Measurements from ENCODE around the gene ADCY4.
A peak's percentile ranks its signal among the peaks of the same experiment; 100 is the strongest.

The ADCY4 gene

DNA sequence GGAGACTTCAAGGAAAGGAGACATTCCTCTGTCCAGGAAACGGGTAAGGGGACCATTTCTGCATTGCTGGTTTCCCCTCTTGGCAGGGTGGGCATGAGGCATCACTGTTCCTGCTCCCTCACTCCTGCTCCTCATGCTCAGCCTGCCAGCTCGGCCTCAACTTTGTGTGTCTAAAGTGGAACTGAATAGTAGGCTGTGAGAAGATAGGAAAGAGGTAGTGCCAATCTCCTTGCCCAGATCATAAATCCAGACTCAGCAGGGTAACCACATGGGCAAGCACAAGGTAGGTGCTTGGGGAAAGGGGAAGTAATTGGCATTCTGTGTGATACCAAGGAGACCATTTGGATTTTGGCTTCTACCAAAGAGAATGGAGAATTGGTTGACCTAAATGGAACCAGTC lies 21.0 kb downstream of the ADCY4 start:
- H3K4me3 ChIP-seq (ENCODE audit: low read depth, low read length): no peak overlapping the region
- peaks cover 11% of the 10 kb centered on the region for H3K27me3 ChIP-seq (ENCODE audit: control insufficient read depth, insufficient read depth, low read length)
- no peaks in the 10 kb centered on the region for H3K9me3 ChIP-seq (ENCODE audit: control insufficient read depth, insufficient read depth, low read depth, low read length)
- no peak overlapping the region for H3K9ac ChIP-seq (ENCODE audit: low read length)
- peaks cover 22% of the 10 kb centered on the region; the same call in 1 of the 2 replicates for H3K36me3 ChIP-seq (ENCODE audit: control insufficient read depth, insufficient read depth, low read length)
- H3K4me1 ChIP-seq (ENCODE audit: control insufficient read depth, insufficient read depth, low read length): peaks cover 9% of the 10 kb centered on the region
- H3K27ac ChIP-seq (ENCODE audit: low read depth, low read length): no peak overlapping the region

DNA sequence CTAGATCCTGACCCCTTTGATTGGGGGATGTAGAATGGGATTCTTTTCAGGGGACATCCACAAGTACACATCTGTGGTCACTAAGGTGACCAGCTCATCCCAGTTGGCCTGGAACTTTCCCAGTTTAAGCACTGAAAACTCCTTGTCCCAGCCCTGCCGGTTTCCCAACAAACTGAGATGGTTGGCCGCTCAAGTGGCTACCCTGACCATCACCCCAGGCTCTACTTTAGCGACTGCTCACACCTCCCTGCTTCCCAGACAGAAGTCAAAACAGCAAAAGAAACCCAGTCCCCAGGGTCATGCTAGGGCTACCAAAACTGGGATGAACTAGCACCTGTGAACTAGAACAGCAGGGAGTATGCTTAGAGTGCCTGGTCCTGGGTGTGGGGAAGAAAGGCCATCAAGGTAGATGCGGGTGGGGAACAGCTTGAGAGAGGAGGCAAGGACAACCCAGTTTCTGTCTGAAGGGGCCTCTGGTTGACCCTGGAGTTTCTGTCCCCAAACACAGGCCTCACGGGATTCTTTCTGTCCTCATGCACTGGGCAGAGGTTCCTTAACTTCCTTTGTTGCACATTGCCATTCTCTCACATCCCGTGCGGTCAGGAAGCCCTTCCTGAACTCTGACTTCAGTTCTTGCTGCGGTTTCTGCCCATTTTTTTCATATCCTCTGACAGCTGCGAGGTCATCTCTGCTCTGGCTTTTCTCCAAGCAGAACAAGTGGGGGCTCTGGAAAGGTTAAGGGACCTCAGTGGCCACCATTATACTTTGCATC lies 21.9 kb downstream of the ADCY4 start:
- H3K27ac ChIP-seq (ENCODE audit: low read depth, low read length): no peak overlapping the region
- peaks cover 9% of the 10 kb centered on the region for H3K4me1 ChIP-seq (ENCODE audit: control insufficient read depth, insufficient read depth, low read length)
- H3K9ac ChIP-seq (ENCODE audit: low read length): no peak overlapping the region
- peaks cover 23% of the 10 kb centered on the region; the same call in 1 of the 2 replicates for H3K36me3 ChIP-seq (ENCODE audit: control insufficient read depth, insufficient read depth, low read length)
- H3K9me3 ChIP-seq (ENCODE audit: control insufficient read depth, insufficient read depth, low read depth, low read length): no peaks in the 10 kb centered on the region
- H3K27me3 ChIP-seq (ENCODE audit: control insufficient read depth, insufficient read depth, low read length): peaks cover 8% of the 10 kb centered on the region; the same call in 1 of the 2 replicates
- no peak overlapping the region for H3K4me3 ChIP-seq (ENCODE audit: low read depth, low read length)

- no peak overlapping the region for H3K27ac ChIP-seq (ENCODE audit: low read depth, low read length)
- H3K9ac ChIP-seq (ENCODE audit: low read length): no peak overlapping the region
- peaks cover 26% of the 10 kb centered on the region for H3K36me3 ChIP-seq (ENCODE audit: control insufficient read depth, insufficient read depth, low read length)
- no peak overlapping the region for H3K4me3 ChIP-seq (ENCODE audit: low read depth, low read length)
- peaks cover 10% of the 10 kb centered on the region for H3K4me1 ChIP-seq (ENCODE audit: control insufficient read depth, insufficient read depth, low read length)
- peaks cover 1% of the 10 kb centered on the region; the same call in 1 of the 2 replicates for H3K27me3 ChIP-seq (ENCODE audit: control insufficient read depth, insufficient read depth, low read length)
- no peaks in the 10 kb centered on the region for H3K9me3 ChIP-seq (ENCODE audit: control insufficient read depth, insufficient read depth, low read depth, low read length)
Observed at GRCh38 chr14:24311837-24312615, 22.8 kb downstream of the ADCY4 start.

- Histone ChIP-seq H3K4me3 (ENCODE audit: low read depth, low read length) (peak within 1 kb of the TSS; percentile 40; the same call in 1 of the 2 replicates), H3K4me1 (ENCODE audit: control insufficient read depth, insufficient read depth, low read length) (peaks cover 6% of the 10 kb centered on the region), H3K27me3 (ENCODE audit: control insufficient read depth, insufficient read depth, low read length) (no peaks in the 10 kb centered on the region), H3K9me3 (ENCODE audit: control insufficient read depth, insufficient read depth, low read depth, low read length) (no peaks in the 10 kb centered on the region), H3K36me3 (ENCODE audit: control insufficient read depth, insufficient read depth, low read length) (peaks cover 37% of the 10 kb centered on the region), H3K27ac (ENCODE audit: low read depth, low read length) (no peak within 1 kb of the TSS), H3K9ac (ENCODE audit: low read length) (no peak within 1 kb of the TSS)
Observed at GRCh38 chr14:24310646-24311604, 23.9 kb downstream of the ADCY4 start, which contains the start of gene LTB4R. Gene LTB4R (plus strand): TSS chr14:24311502. CDS start chr14:24315652, 4,150 bp downstream.

- peaks cover 6% of the 10 kb centered on the region for H3K4me1 ChIP-seq (ENCODE audit: control insufficient read depth, insufficient read depth, low read length)
- H3K36me3 ChIP-seq (ENCODE audit: control insufficient read depth, insufficient read depth, low read length): peaks cover 44% of the 10 kb centered on the region
- H3K4me3 ChIP-seq (ENCODE audit: low read depth, low read length): peak overlapping the region; percentile 40; the same call in 1 of the 2 replicates
- no peak overlapping the region for H3K27ac ChIP-seq (ENCODE audit: low read depth, low read length)
- H3K9ac ChIP-seq (ENCODE audit: low read length): no peak overlapping the region
- no peaks in the 10 kb centered on the region for H3K9me3 ChIP-seq (ENCODE audit: control insufficient read depth, insufficient read depth, low read depth, low read length)
- no peaks in the 10 kb centered on the region for H3K27me3 ChIP-seq (ENCODE audit: control insufficient read depth, insufficient read depth, low read length)
Observed at GRCh38 chr14:24310265-24310645, 24.6 kb downstream of the ADCY4 start.

DNA sequence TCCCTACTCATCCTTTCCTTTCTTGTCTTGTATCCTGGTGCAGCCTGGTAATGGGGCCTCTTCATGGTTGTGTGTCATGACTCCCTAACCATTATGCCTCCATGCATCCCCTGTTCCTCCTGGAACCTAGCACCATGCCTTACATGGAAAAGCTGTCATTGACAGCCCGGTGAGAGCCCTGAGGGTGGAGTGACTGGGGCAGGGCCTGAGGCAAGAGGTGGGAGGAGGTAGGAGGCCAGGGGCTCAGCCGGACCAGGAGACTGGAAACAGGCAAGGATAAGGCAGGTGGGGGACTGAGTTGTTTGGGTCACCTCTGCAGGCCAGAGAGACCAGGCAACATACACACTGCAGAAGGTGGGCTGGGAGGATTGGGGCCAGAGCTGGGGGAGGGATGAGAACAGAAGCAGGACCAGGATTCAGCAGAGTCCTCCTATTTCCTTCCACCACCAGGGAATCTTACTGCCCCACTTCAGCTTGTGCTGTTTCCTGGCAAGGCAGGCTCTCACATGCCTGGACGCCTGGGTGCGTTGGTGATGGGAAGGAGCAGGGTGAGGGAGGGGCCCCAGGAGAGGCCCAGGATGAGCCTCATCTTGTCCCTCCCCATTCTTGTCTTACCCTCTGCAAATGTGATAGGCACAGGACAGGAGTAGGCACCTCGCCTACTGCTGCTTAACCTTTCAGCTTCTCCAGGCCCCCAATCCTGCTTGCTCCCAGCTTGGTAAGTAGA lies 25.2 kb downstream of the ADCY4 start, which contains the start of gene LTB4R2:
Gene LTB4R2 (plus strand): TSS at position 603 of the 727 bp plus-strand sequence. CDS start 525 bp downstream, outside the sequence.
- Histone ChIP-seq H3K9me3 (ENCODE audit: control insufficient read depth, insufficient read depth, low read depth, low read length) (no peaks in the 10 kb centered on the region), H3K9ac (ENCODE audit: low read length) (no peak within 1 kb of the TSS), H3K4me3 (ENCODE audit: low read depth, low read length) (peak within 1 kb of the TSS; percentile 40; the same call in 1 of the 2 replicates), H3K27ac (ENCODE audit: low read depth, low read length) (no peak within 1 kb of the TSS), H3K27me3 (ENCODE audit: control insufficient read depth, insufficient read depth, low read length) (no peaks in the 10 kb centered on the region), H3K4me1 (ENCODE audit: control insufficient read depth, insufficient read depth, low read length) (peaks cover 6% of the 10 kb centered on the region), H3K36me3 (ENCODE audit: control insufficient read depth, insufficient read depth, low read length) (peaks cover 49% of the 10 kb centered on the region)

- H3K4me1 ChIP-seq (ENCODE audit: control insufficient read depth, insufficient read depth, low read length): peaks cover 6% of the 10 kb centered on the region
- no peaks in the 10 kb centered on the region for H3K27me3 ChIP-seq (ENCODE audit: control insufficient read depth, insufficient read depth, low read length)
- H3K9me3 ChIP-seq (ENCODE audit: control insufficient read depth, insufficient read depth, low read depth, low read length): no peaks in the 10 kb centered on the region
- no peak overlapping the region for H3K27ac ChIP-seq (ENCODE audit: low read depth, low read length)
- peaks cover 61% of the 10 kb centered on the region for H3K36me3 ChIP-seq (ENCODE audit: control insufficient read depth, insufficient read depth, low read length)
- no peak overlapping the region for H3K4me3 ChIP-seq (ENCODE audit: low read depth, low read length)
- no peak overlapping the region for H3K9ac ChIP-seq (ENCODE audit: low read length)
Observed at GRCh38 chr14:24308342-24309124, 26.3 kb downstream of the ADCY4 start.

GRCh38 chr14:24307575-24308341 lies 27.1 kb downstream of the ADCY4 start, which contains the start of gene CIDEB:
Gene CIDEB (minus strand): TSS chr14:24307977. CDS start chr14:24307858, 119 bp downstream.
- peaks cover 6% of the 10 kb centered on the region for H3K4me1 ChIP-seq (ENCODE audit: control insufficient read depth, insufficient read depth, low read length)
- H3K9me3 ChIP-seq (ENCODE audit: control insufficient read depth, insufficient read depth, low read depth, low read length): no peaks in the 10 kb centered on the region
- no peak within 1 kb of the TSS for H3K27ac ChIP-seq (ENCODE audit: low read depth, low read length)
- H3K36me3 ChIP-seq (ENCODE audit: control insufficient read depth, insufficient read depth, low read length): peaks cover 69% of the 10 kb centered on the region
- H3K9ac ChIP-seq (ENCODE audit: low read length): no peak within 1 kb of the TSS
- H3K4me3 ChIP-seq (ENCODE audit: low read depth, low read length): no peak within 1 kb of the TSS
- no peaks in the 10 kb centered on the region for H3K27me3 ChIP-seq (ENCODE audit: control insufficient read depth, insufficient read depth, low read length)

DNA sequence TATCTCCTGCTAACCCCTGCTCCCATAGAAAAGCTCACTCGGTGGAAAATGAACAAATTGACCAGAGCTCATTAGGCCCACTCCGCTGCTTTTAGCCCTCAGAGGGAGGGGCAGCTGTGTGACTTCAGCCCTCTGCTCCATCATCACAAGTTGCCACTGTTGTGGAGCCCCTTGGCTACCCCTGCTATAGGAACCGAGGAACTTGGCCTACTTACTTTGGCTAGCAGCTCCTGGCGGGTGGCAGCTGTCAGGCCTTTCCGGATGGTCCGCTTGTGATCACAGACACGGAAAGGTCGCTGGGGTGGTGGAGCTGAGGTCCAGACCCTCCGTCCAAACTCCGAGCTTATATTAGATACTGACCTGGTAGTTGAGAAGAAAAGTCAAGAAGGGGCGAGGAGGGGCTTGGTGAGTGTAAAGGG lies 27.7 kb downstream of the ADCY4 start:
- Histone ChIP-seq H3K27me3 (ENCODE audit: control insufficient read depth, insufficient read depth, low read length) (no peaks in the 10 kb centered on the region), H3K4me3 (ENCODE audit: low read depth, low read length) (no peak overlapping the region), H3K9ac (ENCODE audit: low read length) (no peak overlapping the region), H3K4me1 (ENCODE audit: control insufficient read depth, insufficient read depth, low read length) (peaks cover 6% of the 10 kb centered on the region), H3K27ac (ENCODE audit: low read depth, low read length) (no peak overlapping the region), H3K9me3 (ENCODE audit: control insufficient read depth, insufficient read depth, low read depth, low read length) (no peaks in the 10 kb centered on the region), H3K36me3 (ENCODE audit: control insufficient read depth, insufficient read depth, low read length) (peaks cover 75% of the 10 kb centered on the region)

All from HUES6 (cell line).